ENCODE measurements around the gene FAM9B.

FAM9B gene

DNA sequence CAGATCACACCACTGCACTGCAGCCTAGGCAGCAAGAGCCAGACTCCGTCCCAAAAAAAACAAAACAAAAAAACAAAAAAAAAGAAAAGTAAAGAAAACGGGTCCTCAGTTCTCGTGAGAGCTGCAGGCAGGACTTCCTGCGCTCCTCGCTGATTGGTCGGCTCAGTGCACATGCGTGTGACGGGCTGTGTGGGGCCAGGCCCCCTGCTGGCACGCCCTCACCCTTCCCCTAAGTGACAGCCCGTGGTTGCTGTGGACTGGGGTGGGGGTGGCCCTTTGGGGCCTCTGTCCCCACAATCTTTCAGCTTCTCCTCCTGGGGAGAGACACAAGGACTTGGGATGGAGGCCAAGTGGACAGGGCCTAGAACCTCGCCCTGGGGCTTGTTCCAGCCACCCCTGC is at the start of gene FAM9B:
Gene FAM9B (minus strand): TSS at position 139 of the 400 bp plus-strand sequence. CDS start 1,141 bp downstream, outside the sequence.
- H3K4me2 ChIP-seq (ENCODE audit: low read length), result no peak within 1 kb of the TSS
- H3K79me2 ChIP-seq (ENCODE audit: control insufficient read depth, low read length), result no peaks in the 10 kb centered on the region

DNA sequence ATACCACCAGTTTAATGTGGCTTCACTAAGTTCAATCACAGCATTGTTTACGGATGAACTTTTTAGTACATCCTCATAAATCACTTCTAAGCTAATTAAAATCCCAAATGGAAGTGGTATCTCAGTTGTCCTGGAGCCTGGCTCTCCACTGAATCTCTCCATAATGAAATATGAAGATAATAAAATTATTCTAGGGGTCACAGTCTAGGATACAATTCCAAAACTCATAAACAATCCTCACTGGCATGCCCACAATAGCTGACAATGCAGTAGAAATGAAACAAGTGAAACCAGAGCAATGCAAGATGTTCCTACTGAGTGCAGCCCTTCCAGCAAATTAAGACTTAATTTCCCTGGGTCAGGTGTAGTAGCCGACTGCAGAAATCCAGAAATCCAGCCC is 47.3 kb upstream of the FAM9B start:
- H3K36me3 ChIP-seq (ENCODE audit: control insufficient read depth, low read length), result no peaks in the 10 kb centered on the region
- no peak overlapping the region for H3K27ac ChIP-seq (ENCODE audit: low read depth, low read length)
- no peaks in the 10 kb centered on the region for H3K79me2 ChIP-seq (ENCODE audit: control insufficient read depth, low read length)
- no peak overlapping the region for H3K4me2 ChIP-seq (ENCODE audit: low read length)
- no peaks in the 10 kb centered on the region for H3F3A ChIP-seq (ENCODE audit: control insufficient read depth, insufficient read depth)
- TF ChIP-seq EZH2phosphoT487 (IDR thresholded peaks at IDR 0.05; ENCODE audit: borderline replicate concordance, low read length), result no peak
- TF ChIP-seq, protein P1, sequence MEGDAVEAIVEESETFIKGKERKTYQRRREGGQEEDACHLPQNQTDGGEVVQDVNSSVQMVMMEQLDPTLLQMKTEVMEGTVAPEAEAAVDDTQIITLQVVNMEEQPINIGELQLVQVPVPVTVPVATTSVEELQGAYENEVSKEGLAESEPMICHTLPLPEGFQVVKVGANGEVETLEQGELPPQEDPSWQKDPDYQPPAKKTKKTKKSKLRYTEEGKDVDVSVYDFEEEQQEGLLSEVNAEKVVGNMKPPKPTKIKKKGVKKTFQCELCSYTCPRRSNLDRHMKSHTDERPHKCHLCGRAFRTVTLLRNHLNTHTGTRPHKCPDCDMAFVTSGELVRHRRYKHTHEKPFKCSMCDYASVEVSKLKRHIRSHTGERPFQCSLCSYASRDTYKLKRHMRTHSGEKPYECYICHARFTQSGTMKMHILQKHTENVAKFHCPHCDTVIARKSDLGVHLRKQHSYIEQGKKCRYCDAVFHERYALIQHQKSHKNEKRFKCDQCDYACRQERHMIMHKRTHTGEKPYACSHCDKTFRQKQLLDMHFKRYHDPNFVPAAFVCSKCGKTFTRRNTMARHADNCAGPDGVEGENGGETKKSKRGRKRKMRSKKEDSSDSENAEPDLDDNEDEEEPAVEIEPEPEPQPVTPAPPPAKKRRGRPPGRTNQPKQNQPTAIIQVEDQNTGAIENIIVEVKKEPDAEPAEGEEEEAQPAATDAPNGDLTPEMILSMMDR (IDR thresholded peaks at IDR 0.05; ENCODE audit: low read depth, low read length, poor library complexity, severe bottlenecking), result no peak
- no peak overlapping the region for H3K4me3 ChIP-seq (ENCODE audit: low read length)
- H3K9me2 ChIP-seq (replicated peaks; ENCODE audit: control insufficient read depth, low read length), result no peaks in the 10 kb centered on the region
- H3K27me3 ChIP-seq (ENCODE audit: control insufficient read depth, low read length), result no peaks in the 10 kb centered on the region
- H4K20me1 ChIP-seq (ENCODE audit: control insufficient read depth, insufficient read depth, low read depth, low read length), result no peaks in the 10 kb centered on the region
- no peaks in the 10 kb centered on the region for H3K9me3 ChIP-seq (ENCODE audit: control insufficient read depth, insufficient read depth, low read length)
- H3K4me1 ChIP-seq (ENCODE audit: control insufficient read depth, low read length), result 0 out of 2 replicates have a peak, but pooled peaks cover 3% of the 10 kb centered on the region

More for the DNA sequence above, at the start of gene FAM9B:
- H3K4me3 ChIP-seq (ENCODE audit: low read length), result no peak within 1 kb of the TSS
- no peak within 1 kb of the TSS for H3K27ac ChIP-seq (ENCODE audit: low read depth, low read length)
- no peaks in the 10 kb centered on the region for H3K9me3 ChIP-seq (ENCODE audit: control insufficient read depth, insufficient read depth, low read length)
- peaks cover 5% of the 10 kb centered on the region; the same call in 1 of the 2 replicates for H3K4me1 ChIP-seq (ENCODE audit: control insufficient read depth, low read length)
- H4K20me1 ChIP-seq (ENCODE audit: control insufficient read depth, insufficient read depth, low read depth, low read length), result no peaks in the 10 kb centered on the region
- no peaks in the 10 kb centered on the region for H3F3A ChIP-seq (ENCODE audit: control insufficient read depth, insufficient read depth)
- no peaks in the 10 kb centered on the region for H3K36me3 ChIP-seq (ENCODE audit: control insufficient read depth, low read length)
- no peaks in the 10 kb centered on the region for H3K27me3 ChIP-seq (ENCODE audit: control insufficient read depth, low read length)
- TF ChIP-seq EZH2phosphoT487 (IDR thresholded peaks at IDR 0.05; ENCODE audit: borderline replicate concordance, low read length), result no peak
- TF ChIP-seq, protein P1 (IDR thresholded peaks at IDR 0.05; ENCODE audit: low read depth, low read length, poor library complexity, severe bottlenecking), result no peak
- H3K9me2 ChIP-seq (replicated peaks; ENCODE audit: control insufficient read depth, low read length), result no peaks in the 10 kb centered on the region

DNA sequence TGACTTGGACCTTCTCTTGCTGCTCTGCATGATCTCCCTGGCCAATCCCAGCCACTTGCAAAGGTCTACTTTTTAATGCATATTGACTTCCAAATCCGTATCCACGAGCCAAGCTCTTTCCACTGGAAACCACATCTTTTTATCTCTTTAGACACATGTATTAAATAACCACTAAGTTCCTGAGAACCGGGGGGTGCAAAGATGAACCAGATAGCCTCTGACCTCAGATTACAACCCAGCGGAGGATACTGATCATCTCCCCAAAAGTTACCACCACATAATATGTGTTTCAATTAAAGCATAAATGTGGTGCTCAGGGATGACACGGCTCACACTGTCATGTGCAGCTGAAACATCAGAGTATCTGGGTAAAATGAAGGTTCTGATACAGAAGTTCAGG is 40.4 kb upstream of the FAM9B start:
- H4K20me1 ChIP-seq (ENCODE audit: control insufficient read depth, insufficient read depth, low read depth, low read length), result no peaks in the 10 kb centered on the region
- TF ChIP-seq, protein P1 (IDR thresholded peaks at IDR 0.05; ENCODE audit: low read depth, low read length, poor library complexity, severe bottlenecking), result no peak
- no peak for TF ChIP-seq EZH2phosphoT487 (IDR thresholded peaks at IDR 0.05; ENCODE audit: borderline replicate concordance, low read length)

More for the DNA sequence above, 40.4 kb upstream of the FAM9B start:
- Histone ChIP-seq H3K9me2 (replicated peaks; ENCODE audit: control insufficient read depth, low read length) (no peaks in the 10 kb centered on the region), H3K27me3 (ENCODE audit: control insufficient read depth, low read length) (no peaks in the 10 kb centered on the region), H3K27ac (ENCODE audit: low read depth, low read length) (no peak overlapping the region), H3K4me1 (ENCODE audit: control insufficient read depth, low read length) (0 out of 2 replicates have a peak, but pooled peaks cover 3% of the 10 kb centered on the region), H3K79me2 (ENCODE audit: control insufficient read depth, low read length) (no peaks in the 10 kb centered on the region), H3F3A (ENCODE audit: control insufficient read depth, insufficient read depth) (no peaks in the 10 kb centered on the region), H3K4me3 (ENCODE audit: low read length) (no peak overlapping the region), H3K36me3 (ENCODE audit: control insufficient read depth, low read length) (no peaks in the 10 kb centered on the region), H3K9me3 (ENCODE audit: control insufficient read depth, insufficient read depth, low read length) (no peaks in the 10 kb centered on the region), H3K4me2 (ENCODE audit: low read length) (no peak overlapping the region)
